ENCODE data around the gene ULK2. TPM values are rescaled to one million over a fixed set of nuclear protein-coding genes. Genes with fewer than 3 reads are reported as not detected.

ULK2 gene
- polyA plus RNA-seq, 1 donor from 2014 or later = 55.1 TPM

DNA sequence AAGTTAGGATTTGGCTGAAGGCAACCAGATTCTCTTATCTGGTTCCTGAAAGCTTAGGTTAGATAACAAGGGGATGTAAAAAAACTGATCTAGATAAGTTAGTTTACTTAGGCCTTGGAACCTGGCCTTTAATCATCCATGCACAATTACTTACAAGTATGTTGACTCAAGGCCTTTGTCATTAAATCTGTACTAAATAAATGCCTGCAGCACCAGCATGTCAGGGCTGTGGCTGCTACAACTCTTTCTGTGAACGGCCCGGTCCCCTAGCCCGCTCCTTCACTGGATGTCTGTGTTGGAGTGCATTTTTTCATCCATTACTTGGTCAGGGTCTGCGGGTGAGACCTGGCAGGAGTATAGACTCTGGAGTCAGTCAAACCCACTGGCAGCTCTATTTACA lies 71.3 kb downstream of the ULK2 start:
- H3K9me3 ChIP-seq (ENCODE audit: low read length) = peaks cover 8% of the 10 kb centered on the region
- H3K4me2 ChIP-seq (ENCODE audit: low read length) = no peak overlapping the region
- no peaks in the 10 kb centered on the region for H3K27me3 ChIP-seq (ENCODE audit: insufficient read depth, low read depth, low read length)
- H3K9ac ChIP-seq (ENCODE audit: low read length) = no peak overlapping the region
- no peaks in the 10 kb centered on the region for H3K9me2 ChIP-seq (ENCODE audit: insufficient read depth, low read length)
- H3K79me2 ChIP-seq (replicated peaks; ENCODE audit: insufficient read depth, low read length) = no peaks in the 10 kb centered on the region
- TF ChIP-seq TAF1 (IDR thresholded peaks at IDR 0.05; ENCODE audit: low read depth) = no peak
- no peaks in the 10 kb centered on the region for H3F3A ChIP-seq (ENCODE audit: insufficient read depth, low read length, poor library complexity, severe bottlenecking)
- peaks cover 52% of the 10 kb centered on the region for H3K36me3 ChIP-seq (ENCODE audit: insufficient read depth, low read length)
- H3K4me3 ChIP-seq (ENCODE audit: low read length) = no peak overlapping the region
- no peak overlapping the region for H2AFZ ChIP-seq (ENCODE audit: low read depth, low read length)
- H3K27ac ChIP-seq (ENCODE audit: low read length) = no peak overlapping the region
- H4K20me1 ChIP-seq (ENCODE audit: insufficient read depth) = no peaks in the 10 kb centered on the region

DNA sequence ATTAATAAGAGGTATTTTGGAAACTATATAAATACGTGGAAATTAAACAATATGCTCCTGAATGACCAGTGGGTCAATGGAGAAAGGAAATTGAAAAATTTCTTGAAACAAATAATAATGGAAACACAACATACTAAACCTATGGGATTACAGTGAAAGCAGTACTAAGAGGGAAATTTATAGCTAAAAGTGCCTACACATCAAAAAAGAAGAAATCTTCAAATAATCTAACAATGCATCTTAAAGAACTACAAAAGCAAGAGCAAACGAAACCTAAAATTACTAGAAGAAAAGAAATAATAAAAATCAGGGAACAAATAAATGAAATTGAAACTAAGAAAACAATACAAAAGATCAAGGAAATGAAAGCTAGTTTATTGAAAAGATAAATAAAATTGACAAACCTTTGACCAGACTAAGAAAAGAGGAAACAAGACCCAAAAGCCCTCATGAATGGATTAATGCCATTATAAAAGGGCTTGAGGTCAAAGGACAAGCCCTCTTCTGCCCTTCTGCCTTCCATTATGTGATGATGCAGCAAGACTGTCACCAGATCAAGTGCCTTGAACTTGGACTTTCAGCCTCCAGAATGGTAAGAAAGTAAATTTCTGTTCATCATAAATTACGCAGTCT lies 75.7 kb downstream of the ULK2 start:
- Histone ChIP-seq H3K79me2 (replicated peaks; ENCODE audit: insufficient read depth, low read length) (no peaks in the 10 kb centered on the region), H3F3A (ENCODE audit: insufficient read depth, low read length, poor library complexity, severe bottlenecking) (no peaks in the 10 kb centered on the region), H3K27ac (ENCODE audit: low read length) (no peak overlapping the region), H3K9me3 (ENCODE audit: low read length) (peaks cover 8% of the 10 kb centered on the region), H3K36me3 (ENCODE audit: insufficient read depth, low read length) (peaks cover 34% of the 10 kb centered on the region), H2AFZ (ENCODE audit: low read depth, low read length) (no peak overlapping the region), H3K4me2 (ENCODE audit: low read length) (no peak overlapping the region), H3K4me3 (ENCODE audit: low read length) (no peak overlapping the region), H3K9me2 (ENCODE audit: insufficient read depth, low read length) (no peaks in the 10 kb centered on the region), H3K27me3 (ENCODE audit: insufficient read depth, low read depth, low read length) (no peaks in the 10 kb centered on the region), H4K20me1 (ENCODE audit: insufficient read depth) (no peaks in the 10 kb centered on the region), H3K9ac (ENCODE audit: low read length) (no peak overlapping the region)
- TF ChIP-seq TAF1 (IDR thresholded peaks at IDR 0.05; ENCODE audit: low read depth) (no peak), POLR2AphosphoS5 (IDR thresholded peaks at IDR 0.05) (no peak)

GRCh38 chr17:19787733-19788357 lies 79.9 kb downstream of the ULK2 start:
- Histone ChIP-seq H3K4me2 (ENCODE audit: low read length) (no peak overlapping the region), H3K27ac (ENCODE audit: low read length) (no peak overlapping the region), H3K9me3 (ENCODE audit: low read length) (no peaks in the 10 kb centered on the region), H3K4me3 (ENCODE audit: low read length) (no peak overlapping the region), H3K36me3 (ENCODE audit: insufficient read depth, low read length) (peaks cover 7% of the 10 kb centered on the region), H3K27me3 (ENCODE audit: insufficient read depth, low read depth, low read length) (no peaks in the 10 kb centered on the region), H3K9me2 (ENCODE audit: insufficient read depth, low read length) (no peaks in the 10 kb centered on the region), H3K79me2 (replicated peaks; ENCODE audit: insufficient read depth, low read length) (no peaks in the 10 kb centered on the region), H2AFZ (ENCODE audit: low read depth, low read length) (no peak overlapping the region), H3F3A (ENCODE audit: insufficient read depth, low read length, poor library complexity, severe bottlenecking) (no peaks in the 10 kb centered on the region), H3K9ac (ENCODE audit: low read length) (no peak overlapping the region), H4K20me1 (ENCODE audit: insufficient read depth) (no peaks in the 10 kb centered on the region)
- TF ChIP-seq POLR2AphosphoS5 (IDR thresholded peaks at IDR 0.05) = no peak
- no peak for TF ChIP-seq MXI1 (conservative IDR thresholded peaks at IDR 0.05; ENCODE audit: poor library complexity, severe bottlenecking)
- no peak for TF ChIP-seq CTCF (IDR thresholded peaks at IDR 0.05; ENCODE audit: poor library complexity, severe bottlenecking)
- TF ChIP-seq REST (IDR thresholded peaks at IDR 0.05; ENCODE audit: borderline replicate concordance) = no peak
- TF ChIP-seq EP300 (conservative IDR thresholded peaks at IDR 0.05; ENCODE audit: poor library complexity, severe bottlenecking) = no peak
- TF ChIP-seq EZH2 (IDR thresholded peaks at IDR 0.05; ENCODE audit: borderline replicate concordance, insufficient read depth, low read length, poor library complexity, severe bottlenecking) = no peak
- TF ChIP-seq TAF1 (IDR thresholded peaks at IDR 0.05; ENCODE audit: low read depth) = no peak
- TF ChIP-seq RAD21 (conservative IDR thresholded peaks at IDR 0.05) = no peak
- no peak for TF ChIP-seq SMC3 (conservative IDR thresholded peaks at IDR 0.05; ENCODE audit: poor library complexity)

Data from neural cell (in vitro differentiated cells).